HG02970 (cell line): ENCODE measurements around the gene NSMF.
"Not testable (repeated sequence)": the region's sequence is repeated elsewhere in the genome, so short reads cannot be mapped to it uniquely, and the experiment has no call there.

Experiments used
- ATAC-seq: cut with Tn5 transposase; IDR thresholded peaks from one replicate; pipeline ENCODE4 v1.9.1; 2021; ENCODE audit warnings: mild to moderate bottlenecking, moderate library complexity, moderate number of reproducible peaks; ENCODE audit not compliant: unreplicated experiment, low FRiP score

NSMF gene

DNA sequence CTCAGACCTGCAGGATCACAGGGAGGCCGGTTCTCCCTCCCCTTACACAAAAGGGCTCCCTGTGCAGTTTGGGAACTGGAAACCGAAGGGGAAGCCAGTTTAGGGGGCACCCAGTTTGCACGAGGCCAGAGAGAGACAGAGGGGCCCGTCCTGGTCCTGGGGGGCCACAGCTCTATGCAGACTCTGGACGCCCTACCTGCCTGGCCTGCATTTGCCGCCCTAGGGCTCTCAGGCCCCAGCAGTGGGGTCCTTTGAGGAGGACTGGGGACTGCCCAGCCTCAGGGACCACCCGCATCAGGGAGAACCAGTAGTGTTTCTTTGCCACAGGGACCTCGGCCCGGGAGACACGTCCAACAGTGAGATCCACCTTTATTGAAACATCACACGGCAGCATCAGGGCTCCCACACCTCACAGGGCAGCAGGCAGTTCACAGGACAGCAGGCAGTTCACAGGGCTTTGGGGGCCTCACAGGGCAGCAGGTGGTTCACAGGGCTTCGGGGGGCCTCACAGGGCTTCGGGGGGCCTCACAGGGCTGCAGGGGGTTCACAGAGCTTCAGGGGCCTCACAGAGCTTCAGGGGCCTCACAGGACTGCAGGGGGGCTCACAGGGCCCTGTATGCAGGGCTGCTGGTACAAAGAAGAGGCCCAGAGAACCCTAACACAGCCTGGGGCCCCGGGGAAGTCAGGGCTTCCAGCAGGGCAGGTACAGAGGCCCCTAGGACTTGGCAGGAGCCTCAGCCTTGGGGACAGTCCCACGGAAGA, 648 bp upstream of the NSMF start:
- ATAC-seq = no peak

DNA sequence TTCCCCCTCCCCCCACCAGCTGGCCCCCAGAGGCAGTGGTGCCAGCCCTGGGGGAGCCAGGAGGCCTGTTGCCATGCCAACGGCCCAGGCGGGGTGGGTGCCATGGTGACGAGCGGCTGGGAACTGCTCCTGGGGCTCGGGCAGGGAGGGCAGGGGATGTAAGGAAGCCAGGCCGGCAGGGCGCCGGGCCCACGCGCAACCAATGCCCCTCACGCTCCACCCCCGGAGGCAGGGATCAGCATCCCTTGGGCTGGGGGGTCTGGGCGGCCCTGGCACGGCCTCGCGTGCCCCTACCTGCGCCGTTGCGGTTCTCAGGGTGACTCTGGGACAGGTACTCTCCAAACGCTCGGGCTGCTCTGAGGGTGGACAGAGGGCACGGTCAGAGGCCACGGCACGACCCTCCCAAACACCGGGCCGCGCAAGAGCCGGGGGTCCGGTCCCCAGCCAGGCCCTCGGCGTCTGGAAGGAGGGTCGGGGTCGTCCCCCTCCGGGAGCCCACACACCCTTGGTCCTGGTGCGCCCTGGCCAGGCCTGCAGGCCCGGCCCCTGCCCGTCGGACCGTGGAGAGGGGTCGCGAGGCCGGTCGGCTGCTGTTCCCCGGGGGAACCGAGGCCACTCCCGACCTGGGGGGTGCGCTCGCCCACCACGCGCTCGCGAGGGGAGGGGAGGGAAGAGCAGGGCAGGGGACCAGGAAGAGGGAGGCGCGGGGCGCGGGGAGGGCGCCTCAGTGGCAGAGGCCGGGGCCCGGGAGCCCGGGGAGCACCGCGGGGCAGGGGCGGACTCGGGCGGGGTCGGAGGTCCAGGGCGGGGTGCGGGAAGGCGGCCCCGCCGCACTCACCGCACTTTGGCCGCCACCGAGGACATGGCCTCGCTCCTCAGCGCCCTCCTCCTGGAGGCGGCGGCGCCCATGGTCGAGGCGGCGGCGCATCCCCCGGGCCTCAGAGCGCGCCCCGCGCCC, 661 bp downstream of the NSMF start:
- ATAC-seq = peak; percentile 6

DNA sequence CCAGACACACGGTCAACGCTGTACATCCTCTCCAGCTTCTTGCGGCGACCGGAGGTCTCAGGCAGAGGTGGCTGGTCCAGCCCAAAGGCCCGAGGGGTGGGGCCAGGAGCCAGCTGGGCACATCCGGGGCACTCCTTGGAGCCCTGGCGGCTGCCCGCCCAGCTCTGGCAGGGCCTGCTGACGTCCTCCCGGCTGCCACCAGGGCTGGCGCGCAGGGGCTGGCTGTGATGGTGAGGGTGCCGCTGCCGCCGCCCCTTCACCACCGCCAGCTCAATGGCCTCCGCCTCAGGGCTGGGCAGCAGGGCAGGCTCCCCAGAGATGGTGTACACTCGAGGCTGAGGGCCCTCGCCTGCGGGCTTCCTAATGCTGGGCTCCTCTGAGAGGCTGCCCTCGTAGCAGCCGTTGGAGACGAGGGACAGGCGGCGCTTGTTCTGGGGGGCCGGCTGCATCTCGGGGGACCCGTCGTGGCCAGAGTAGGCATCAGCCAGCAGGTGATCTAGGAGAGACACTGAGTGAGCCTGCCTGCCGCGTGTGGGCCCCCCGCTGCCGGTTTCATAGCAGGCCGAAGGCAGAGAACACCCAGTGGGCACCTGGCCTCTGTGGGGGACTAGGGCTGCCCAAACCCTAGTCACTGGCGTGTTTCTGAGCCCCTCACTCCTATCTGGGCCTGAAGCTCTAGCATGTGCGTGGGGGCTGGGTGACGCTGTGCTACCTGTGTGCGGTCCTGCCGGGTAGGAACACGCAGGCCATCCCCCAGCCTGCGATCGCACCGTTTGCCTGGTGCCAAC, 1.5 kb downstream of the NSMF start:
- ATAC-seq = no peak

DNA sequence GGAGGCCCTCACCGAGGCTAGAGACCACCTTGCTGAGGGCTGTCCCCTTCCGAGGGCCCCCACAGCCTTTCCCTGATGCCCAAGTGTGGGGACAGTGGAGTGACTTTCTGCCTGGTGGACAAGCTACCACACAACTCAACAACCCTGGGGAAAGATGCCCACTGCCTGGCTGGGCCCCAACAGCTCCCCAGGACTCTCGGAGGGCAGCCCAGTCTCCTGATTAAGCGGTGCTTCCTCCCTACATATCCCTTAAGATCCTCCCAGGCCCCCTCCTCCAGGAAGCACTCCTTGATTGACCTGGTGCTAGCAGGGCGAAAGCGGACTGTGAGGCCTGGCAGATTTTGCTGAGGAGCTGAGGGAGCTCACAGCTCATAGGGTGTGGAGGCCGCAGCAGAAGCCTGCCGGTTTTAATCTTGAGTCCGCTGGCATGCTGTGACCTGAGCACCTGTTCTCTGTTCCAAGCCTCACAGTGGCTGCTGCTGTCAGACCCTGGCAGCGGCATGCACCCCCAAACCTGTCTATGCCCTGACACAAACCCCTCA, 2.2 kb downstream of the NSMF start:
- no peak for ATAC-seq

DNA sequence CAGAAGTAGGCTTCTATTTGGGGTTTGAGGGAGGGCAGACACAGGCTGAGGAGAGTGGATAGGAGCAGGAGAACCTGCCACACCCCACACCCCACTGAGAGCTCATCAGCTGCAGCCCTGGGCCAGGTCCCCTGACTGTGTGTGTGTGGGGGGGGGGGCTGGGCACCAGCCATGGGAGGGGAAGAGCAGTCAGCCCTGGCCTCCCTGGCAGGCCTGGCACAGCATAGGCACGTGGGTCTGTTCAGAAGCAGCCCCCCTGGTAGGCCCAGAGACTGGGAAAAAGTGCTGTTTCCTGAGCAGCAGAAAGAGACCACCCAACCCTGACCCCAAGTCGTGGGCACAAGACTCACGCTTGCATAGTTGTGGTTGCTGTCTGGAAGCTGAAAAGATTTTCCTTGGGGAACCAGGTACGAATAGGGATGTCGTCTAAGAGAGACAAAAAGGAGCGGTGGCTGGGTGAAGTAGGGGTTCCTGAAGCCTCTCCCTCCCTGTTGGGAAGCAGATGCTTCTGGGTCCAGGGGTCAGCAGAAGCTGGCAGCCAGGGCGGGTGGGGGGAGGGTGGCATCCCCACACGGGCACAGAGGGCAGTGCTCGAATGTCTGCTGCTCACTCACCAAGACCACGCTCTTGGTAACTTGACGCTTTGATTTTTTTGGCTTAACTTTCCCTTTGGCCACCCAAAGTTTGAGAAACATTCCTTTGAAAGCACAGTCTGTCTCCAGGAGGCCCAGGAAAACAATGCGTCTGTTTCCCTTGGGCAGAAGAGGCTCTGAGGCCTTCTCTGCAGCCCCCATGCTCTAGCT, 2.9 kb downstream of the NSMF start:
- no peak for ATAC-seq

DNA sequence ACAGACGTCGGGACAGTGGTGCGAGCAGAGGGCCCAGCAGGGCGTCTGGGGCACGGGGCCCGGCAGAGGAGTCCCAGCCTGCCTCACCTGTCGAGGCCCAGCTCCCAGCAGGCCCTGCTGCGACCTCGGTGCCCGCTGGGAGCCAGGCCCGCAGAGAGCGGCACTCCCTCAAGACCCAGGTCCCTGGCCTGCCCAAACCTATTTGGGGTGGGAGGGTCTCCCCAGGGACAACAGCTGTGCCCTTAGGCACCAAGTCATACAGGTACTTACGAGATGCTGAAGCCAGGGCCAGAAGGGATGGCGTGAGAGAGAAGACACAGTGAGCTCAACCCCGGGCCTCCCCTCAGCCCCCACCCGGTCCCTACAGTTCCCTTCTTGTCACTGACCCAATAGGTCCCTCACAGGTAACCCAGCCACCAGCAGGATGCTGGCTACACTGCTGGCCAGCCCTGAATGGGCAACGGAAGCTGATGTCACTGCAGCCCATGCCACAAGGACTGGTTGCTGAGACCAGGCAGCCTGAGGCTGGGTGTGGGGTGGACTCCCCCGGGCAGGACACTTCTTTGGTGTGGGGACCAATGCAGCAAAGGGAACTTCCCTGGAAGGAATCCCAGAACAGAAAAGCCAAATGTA, 3.7 kb downstream of the NSMF start:
- no peak for ATAC-seq

DNA sequence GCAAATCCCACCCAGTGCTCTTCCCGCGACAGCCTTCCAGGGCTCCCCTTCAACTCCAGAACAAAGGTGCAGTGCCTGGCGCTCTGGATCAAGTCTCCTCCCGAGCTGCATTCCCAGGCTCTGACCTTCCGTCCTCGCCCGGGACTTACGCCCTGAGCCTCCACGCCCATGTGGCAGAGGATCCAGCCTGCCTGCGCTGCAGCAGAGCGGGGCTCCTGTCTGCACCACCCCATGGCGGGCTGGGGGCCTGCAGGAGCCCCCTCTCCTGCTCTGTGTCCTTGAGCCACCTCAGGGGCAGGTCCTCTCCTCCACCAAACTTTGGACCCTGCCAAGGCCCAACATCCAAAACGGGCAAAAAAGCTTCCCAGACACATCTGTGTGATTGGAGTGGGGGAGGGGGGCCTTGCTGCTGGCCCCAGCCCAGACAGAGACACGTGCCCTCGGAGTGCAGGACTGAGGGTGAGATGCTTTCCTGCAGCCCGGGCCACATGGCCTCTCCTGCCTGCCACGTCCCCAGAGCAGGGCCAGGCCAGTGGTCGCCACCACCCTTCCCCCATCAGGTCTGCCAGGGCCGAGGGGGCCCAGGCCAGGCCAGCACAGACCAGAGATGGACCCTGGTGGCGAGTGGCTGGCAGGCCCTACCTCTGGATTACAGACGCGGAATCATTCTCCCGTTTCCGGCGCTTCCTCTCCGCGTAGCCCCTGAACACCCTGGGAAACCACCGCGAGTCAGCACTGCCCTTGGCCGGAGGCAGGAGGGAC, 4.4 kb downstream of the NSMF start:
- no peak for ATAC-seq

DNA sequence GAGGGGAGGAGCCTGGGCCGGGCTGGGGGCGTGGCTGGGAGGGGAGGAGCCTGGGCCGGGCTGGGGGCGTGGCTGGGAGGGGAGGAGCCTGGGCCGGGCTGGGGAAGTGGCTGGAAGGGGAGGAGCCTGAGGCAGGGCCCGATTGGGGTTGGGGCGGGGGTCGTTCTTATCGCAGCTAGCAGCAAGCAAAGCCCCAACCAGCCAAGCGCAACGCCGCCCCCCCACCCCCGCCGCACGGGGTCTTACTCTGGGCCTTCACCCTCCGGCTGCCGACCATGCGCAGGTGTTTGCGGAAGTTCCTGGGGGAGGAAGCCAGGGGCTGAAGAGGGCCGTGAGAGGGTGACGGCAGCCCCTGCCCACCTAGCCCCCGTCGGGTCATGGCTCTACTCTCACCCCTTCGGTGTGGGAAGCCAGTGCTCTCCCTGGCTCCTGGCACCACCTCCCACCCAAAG, 5.0 kb downstream of the NSMF start:
- ATAC-seq = no peak

DNA sequence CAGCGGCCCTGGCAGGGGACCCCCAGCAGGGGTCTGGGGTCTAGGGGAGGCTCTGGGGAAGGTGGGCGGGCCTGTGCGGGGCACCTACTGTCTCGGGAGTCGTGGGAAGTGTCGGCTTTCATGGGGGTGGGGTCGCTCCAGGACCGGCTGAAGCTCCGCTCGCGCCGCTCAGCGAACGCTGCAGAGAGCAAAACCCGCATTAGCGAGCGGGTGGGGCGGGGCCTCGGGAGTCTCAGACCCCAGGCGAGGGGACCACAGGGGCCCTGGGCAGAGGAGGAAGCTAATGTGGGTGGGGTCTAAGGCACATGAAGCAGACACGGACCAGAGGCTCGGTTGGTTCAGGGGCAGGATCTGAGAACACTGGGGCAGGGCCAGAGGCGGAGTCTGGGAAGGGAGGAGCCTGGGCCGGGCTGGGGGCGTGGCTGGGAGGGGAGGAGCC, 5.5 kb downstream of the NSMF start:
- no peak for ATAC-seq

DNA sequence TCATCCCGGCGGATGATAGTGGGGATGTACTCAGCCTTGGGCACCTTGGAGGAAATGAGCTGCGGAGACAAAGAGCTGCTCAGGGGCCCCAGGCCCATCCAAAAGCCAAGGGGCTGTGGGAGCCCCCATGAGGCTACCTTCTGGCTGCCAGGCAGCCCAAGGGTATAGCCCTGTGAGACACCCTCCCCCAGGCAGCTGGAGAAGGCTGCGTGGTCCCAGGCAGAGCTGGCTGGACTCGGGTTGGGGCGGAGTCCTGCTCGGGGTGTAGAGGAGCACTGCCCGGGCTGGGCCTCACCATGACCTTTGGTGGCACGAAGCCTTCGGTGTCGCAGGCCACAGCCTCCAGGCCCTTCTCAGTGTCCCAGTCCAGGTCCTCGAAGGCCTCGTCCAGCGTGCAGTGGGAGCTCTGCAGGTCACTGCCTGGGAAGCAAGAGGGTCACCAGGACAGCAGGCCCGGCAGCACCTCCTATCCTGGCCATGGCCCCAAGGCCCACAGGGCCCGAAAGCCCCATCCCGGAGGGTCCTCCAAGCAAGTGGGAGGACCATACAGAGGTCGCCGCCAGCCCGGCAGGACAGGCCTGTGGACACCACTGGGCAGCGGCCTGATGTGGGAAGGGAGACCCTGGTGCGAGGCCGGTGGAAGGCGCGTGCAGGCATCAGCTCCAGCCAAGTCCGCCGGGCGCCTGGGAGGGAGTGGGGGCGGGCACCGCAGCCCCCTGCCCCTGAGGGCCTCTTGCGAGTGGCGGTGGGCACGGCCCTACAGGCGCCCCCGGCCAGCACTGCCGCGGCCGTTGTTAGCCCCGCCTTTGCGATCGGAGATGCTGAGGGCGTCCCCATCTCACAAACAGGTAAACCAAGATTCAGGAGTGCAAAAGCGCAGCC, 6.1 kb downstream of the NSMF start:
- ATAC-seq = no peak

DNA sequence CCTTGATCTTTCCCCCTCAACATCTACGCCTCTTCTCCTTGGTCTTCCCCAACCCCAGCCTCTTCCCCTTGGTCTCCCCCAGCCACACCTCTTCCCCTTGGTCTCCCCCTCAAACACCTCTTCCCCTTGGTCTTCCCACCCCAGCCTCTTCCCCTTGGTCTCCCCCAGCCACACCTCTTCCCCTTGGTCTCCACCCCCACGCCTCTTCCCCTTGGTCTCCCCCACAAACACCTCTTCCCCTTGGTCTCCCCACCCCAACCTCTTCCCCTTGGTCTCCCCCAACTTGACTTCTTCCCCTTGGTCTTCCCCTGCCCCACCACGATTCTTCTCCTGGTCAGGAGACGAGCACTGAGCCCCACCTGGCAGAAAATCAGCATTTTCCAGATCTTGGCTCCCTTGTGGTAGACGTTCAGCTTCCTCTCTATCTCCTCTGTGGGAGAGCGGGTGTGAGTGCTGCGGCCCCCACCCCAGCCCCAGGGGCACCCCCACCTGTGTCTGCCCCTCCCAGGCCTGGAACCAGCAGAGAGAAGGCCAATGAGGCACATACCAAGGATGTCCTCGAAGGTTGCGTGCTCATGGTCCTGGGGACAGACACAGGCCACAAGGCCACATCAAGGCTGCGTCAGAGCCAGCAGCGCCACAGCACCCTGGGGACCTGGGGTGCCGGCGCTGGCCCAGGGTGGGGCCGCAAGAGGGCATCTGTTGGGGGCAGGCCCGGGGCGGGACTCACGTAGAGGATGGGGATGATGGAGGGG, 7.0 kb downstream of the NSMF start:
- ATAC-seq = no peak

DNA sequence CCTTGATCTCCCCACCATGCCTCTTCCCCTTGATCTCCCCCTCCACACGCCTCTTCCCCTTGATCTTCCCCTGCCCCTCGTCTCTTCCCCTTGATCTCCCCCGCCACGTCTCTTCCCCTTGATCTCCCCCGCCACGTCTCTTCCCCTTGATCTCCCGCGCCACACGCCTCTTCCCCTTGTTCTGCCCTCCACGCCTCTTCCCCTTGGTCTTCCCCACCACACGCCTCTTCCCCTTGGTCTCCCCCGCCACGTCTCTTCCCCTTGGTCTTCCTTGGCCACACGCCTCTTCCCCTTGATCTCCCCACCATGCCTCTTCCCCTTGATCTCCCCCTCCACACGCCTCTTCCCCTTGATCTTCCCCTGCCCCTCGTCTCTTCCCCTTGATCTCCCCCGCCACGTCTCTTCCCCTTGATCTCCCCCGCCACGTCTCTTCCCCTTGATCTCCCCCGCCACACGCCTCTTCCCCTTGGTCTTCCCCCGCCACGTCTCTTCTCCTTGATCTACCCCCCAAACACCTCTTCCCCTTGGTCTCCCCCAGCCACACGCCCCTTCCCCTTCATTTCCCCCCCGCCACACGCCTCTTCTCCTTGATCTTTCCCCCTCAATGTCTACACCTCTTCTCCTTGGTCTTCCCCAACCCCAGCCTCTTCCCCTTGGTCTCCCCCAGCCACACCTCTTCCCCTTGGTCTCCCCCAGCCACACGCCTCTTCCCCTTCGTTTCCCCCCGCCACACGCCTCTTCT, 7.7 kb downstream of the NSMF start:
- not testable (repeated sequence) for ATAC-seq

DNA sequence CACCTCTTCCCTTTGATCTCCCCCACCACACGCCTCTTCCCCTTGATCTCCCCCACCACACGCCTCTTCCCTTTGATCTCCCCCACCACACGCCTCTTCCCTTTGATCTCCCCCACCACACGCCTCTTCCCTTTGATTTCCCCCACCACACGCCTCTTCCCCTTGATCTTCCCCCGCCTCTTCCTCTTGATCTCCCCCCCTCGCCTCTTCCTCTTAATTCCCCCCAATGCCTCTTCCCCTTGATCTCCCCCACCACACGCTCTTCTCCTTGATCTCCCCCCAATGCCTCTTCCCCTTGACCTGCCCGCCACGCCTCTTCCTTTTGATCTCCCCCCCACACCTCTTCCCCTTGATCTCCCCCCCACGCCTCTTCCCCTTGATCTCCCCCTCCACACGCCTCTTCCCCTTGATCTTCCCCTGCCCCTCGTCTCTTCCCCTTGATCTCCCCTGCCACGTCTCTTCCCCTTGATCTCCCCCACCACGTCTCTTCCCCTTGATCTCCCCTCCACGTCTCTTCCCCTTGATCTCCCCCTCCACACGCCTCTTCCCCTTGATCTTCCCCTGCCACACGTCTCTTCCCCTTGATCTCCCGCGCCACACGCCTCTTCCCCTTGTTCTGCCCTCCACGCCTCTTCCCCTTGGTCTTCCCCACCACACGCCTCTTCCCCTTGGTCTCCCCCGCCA, 8.5 kb downstream of the NSMF start:
- not testable (repeated sequence) for ATAC-seq

DNA sequence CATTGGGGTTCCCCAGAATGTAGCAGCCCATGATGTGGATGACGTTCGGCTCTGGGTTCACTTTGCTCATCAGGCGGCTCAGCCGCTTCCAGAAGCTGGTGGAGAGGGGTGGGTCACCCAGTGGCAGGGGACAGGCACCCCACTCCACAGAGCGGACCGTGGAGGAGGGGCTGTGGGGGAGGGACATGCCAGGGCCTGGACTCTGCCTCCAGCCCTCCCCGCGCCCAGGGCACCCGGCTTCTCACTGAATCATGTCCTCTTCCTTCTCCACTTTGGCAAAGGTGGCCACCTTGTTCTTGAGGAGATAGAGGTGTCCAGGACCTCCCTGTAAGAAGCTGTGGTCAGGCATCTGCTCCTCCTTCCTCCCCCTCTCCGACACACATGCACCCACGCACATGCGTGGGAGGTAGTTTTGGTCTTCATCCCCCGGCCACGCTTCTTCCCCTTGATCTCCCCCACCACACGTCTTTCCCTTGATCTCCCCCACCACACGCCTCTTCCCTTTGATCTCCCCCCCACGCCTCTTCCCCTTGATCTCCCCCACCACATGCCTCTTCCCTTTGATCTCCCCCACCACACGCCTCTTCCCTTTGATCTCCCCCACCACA, 9.1 kb downstream of the NSMF start:
- no peak for ATAC-seq
